Measurements from ENCODE around the gene RDH5.

- TF ChIP-seq POLR2A (IDR thresholded peaks at IDR 0.05) (no peak), CTCF (IDR thresholded peaks at IDR 0.05) (no peak)
Measured at GRCh38 chr12:55713721-55714120, 6.5 kb upstream of the RDH5 start.

All from adrenal gland (tissue), 5 donors.